Measurements from ENCODE around the gene SYDE1.

Gene SYDE1

DNA sequence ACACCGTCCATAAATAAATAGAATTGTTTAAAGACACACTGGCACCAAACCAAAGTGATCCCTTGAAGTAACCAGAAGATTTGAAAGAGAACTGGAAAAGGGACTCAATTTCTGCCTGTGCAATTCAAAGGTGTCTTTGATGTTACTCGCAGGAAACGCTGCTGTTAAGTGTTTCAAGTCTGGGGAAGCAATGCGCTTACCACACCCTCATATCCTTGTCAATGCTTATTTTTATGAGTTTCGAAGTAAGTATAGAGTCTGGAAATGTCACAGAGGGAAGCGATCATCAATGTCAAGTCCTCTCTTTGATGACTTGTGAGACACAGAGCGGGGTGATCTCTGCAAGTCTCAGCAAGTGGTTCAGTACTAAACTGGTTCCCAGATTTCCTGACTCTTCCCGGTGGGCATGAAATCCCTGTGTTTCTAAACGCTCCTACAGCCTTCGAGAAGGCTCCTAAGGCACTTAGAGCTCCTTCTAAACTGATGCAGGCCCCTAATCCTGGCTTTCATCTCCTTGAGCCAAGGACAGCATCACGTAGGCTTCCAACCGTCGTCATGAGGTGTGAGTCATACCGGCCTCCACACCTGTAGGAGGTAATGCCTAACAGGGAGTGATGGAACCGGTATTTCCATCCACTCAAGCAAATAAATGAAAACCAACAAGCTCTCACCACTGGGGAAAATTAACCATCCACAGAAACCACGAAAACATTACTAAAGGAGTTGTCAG is 22.8 kb downstream of the SYDE1 start:
- no peak for TF ChIP-seq POLR2AphosphoS5 (IDR thresholded peaks at IDR 0.05; ENCODE audit: low read depth)
- TF ChIP-seq SPI1 (IDR thresholded peaks at IDR 0.05; ENCODE audit: borderline replicate concordance, low read depth): no peak
- TF ChIP-seq, protein P1, sequence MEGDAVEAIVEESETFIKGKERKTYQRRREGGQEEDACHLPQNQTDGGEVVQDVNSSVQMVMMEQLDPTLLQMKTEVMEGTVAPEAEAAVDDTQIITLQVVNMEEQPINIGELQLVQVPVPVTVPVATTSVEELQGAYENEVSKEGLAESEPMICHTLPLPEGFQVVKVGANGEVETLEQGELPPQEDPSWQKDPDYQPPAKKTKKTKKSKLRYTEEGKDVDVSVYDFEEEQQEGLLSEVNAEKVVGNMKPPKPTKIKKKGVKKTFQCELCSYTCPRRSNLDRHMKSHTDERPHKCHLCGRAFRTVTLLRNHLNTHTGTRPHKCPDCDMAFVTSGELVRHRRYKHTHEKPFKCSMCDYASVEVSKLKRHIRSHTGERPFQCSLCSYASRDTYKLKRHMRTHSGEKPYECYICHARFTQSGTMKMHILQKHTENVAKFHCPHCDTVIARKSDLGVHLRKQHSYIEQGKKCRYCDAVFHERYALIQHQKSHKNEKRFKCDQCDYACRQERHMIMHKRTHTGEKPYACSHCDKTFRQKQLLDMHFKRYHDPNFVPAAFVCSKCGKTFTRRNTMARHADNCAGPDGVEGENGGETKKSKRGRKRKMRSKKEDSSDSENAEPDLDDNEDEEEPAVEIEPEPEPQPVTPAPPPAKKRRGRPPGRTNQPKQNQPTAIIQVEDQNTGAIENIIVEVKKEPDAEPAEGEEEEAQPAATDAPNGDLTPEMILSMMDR (IDR thresholded peaks at IDR 0.05; ENCODE audit: insufficient read depth, low read length): no peak
- no peak for TF ChIP-seq GABPA (IDR thresholded peaks at IDR 0.05; ENCODE audit: low read depth)
- TF ChIP-seq, protein P2, sequence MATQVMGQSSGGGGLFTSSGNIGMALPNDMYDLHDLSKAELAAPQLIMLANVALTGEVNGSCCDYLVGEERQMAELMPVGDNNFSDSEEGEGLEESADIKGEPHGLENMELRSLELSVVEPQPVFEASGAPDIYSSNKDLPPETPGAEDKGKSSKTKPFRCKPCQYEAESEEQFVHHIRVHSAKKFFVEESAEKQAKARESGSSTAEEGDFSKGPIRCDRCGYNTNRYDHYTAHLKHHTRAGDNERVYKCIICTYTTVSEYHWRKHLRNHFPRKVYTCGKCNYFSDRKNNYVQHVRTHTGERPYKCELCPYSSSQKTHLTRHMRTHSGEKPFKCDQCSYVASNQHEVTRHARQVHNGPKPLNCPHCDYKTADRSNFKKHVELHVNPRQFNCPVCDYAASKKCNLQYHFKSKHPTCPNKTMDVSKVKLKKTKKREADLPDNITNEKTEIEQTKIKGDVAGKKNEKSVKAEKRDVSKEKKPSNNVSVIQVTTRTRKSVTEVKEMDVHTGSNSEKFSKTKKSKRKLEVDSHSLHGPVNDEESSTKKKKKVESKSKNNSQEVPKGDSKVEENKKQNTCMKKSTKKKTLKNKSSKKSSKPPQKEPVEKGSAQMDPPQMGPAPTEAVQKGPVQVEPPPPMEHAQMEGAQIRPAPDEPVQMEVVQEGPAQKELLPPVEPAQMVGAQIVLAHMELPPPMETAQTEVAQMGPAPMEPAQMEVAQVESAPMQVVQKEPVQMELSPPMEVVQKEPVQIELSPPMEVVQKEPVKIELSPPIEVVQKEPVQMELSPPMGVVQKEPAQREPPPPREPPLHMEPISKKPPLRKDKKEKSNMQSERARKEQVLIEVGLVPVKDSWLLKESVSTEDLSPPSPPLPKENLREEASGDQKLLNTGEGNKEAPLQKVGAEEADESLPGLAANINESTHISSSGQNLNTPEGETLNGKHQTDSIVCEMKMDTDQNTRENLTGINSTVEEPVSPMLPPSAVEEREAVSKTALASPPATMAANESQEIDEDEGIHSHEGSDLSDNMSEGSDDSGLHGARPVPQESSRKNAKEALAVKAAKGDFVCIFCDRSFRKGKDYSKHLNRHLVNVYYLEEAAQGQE (IDR thresholded peaks at IDR 0.05; ENCODE audit: insufficient replicate concordance, low read depth): no peak

DNA sequence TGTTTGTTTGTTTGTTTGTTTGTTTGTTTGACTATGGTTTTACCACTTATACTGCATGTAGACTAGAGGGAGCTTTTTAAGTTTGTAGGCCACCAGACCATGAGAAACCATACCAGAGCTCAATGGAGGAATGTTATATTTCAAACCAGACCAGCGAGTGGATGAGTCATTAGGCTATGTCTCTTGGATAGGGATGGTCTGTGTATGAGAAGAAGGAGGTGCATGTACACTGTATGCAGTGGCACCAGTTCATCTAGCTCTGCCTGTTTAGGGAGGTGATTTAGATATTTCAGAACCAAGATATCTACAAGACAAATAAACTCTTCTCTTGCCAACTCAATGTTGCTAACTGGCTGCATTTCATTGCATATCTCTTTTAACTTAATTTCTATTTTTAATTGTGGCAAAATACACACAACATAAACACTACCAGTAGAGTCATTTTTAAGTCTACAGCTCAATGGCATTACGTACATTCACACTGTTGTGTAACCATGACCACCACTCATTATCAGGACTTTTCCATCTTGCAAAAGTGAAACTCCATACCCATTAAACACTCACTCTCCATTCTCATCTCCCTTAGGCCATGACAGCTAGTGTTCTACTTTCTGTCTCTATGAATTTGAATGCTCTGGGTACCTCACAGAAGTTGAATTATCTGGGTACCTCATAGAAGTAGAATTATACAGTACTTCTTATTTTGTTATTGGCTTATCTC is 29.2 kb downstream of the SYDE1 start:
- TF ChIP-seq, protein P2 (IDR thresholded peaks at IDR 0.05; ENCODE audit: insufficient replicate concordance, low read depth): no peak
- TF ChIP-seq SPI1 (IDR thresholded peaks at IDR 0.05; ENCODE audit: borderline replicate concordance, low read depth) (no peak), POLR2AphosphoS5 (IDR thresholded peaks at IDR 0.05; ENCODE audit: low read depth) (no peak), GABPA (IDR thresholded peaks at IDR 0.05; ENCODE audit: low read depth) (no peak)
- TF ChIP-seq, protein P1 (IDR thresholded peaks at IDR 0.05; ENCODE audit: insufficient read depth, low read length): no peak
- Histone ChIP-seq H3K27ac (replicated peaks) (no peak overlapping the region), H3K4me3 (replicated peaks; ENCODE audit: insufficient read depth, low read length) (no peak overlapping the region), H3K27me3 (ENCODE audit: insufficient read depth, poor library complexity, severe bottlenecking) (no peaks in the 10 kb centered on the region)
- no peak for DNase-seq (ENCODE audit: low read depth in 1 of 2, low spot score in 1 of 2)

More for the DNA sequence above, 22.8 kb downstream of the SYDE1 start:
- DNase-seq (ENCODE audit: low read depth in 1 of 2, low spot score in 1 of 2): no peak
- Histone ChIP-seq H3K27me3 (ENCODE audit: insufficient read depth, poor library complexity, severe bottlenecking) (no peaks in the 10 kb centered on the region), H3K27ac (replicated peaks) (no peak overlapping the region), H3K4me3 (replicated peaks; ENCODE audit: insufficient read depth, low read length) (no peak overlapping the region)

DNA sequence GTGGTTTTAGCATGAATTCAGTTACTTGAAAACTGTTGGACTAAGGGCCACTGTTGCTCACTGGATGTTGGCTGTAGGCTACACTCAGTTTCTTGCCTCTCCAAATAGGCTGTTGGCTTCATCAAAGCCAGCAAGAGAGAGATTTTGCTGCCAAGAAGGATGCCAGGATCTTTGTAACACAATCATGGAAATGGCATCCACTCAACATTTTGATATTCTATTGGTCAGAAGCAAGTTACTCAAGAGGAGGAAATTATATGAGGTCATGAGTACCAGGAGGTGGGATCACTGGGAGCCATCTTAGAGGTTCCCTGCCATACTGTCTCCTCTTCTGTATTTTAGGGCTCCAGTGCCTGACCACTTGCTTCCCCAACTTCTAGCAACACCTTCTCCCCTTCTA is 30.6 kb downstream of the SYDE1 start:
- TF ChIP-seq, protein P1 (IDR thresholded peaks at IDR 0.05; ENCODE audit: insufficient read depth, low read length): no peak
- TF ChIP-seq, protein P2 (IDR thresholded peaks at IDR 0.05; ENCODE audit: insufficient replicate concordance, low read depth): no peak
- TF ChIP-seq POLR2AphosphoS5 (IDR thresholded peaks at IDR 0.05; ENCODE audit: low read depth): no peak
- no peak for TF ChIP-seq GABPA (IDR thresholded peaks at IDR 0.05; ENCODE audit: low read depth)
- no peak for TF ChIP-seq SPI1 (IDR thresholded peaks at IDR 0.05; ENCODE audit: borderline replicate concordance, low read depth)

More for the DNA sequence above, 30.6 kb downstream of the SYDE1 start:
- Histone ChIP-seq H3K27me3 (ENCODE audit: insufficient read depth, poor library complexity, severe bottlenecking) (no peaks in the 10 kb centered on the region), H3K27ac (replicated peaks) (no peak overlapping the region), H3K4me3 (replicated peaks; ENCODE audit: insufficient read depth, low read length) (no peak overlapping the region)
- no peak for DNase-seq (ENCODE audit: low read depth in 1 of 2, low spot score in 1 of 2)

Data from HL-60 (cell line).